NCI-H1092 (cell line): ENCODE measurements around the gene ARHGAP19.
"Not testable (repeated sequence)": the region's sequence is repeated elsewhere in the genome, so short reads cannot be mapped to it uniquely, and the experiment has no call there.

Experiments
- DNase-seq: peaks from one replicate; lab custom pipeline; 2025; lab: John Stamatoyannopoulos, UW

Gene ARHGAP19

GRCh38 chr10:97279121-97279815, 13.2 kb downstream of the ARHGAP19 start:
- DNase-seq: no peak

- DNase-seq: peak; percentile 8
Measured at GRCh38 chr10:97278491-97278989, 13.9 kb downstream of the ARHGAP19 start.

GRCh38 chr10:97277551-97277950, 14.9 kb downstream of the ARHGAP19 start:
- DNase-seq: no peak

GRCh38 chr10:97274828-97275227, 17.6 kb downstream of the ARHGAP19 start:
- no peak for DNase-seq

- DNase-seq: no peak
Measured at GRCh38 chr10:97273700-97274099, 18.7 kb downstream of the ARHGAP19 start.

GRCh38 chr10:97270523-97271154, 21.8 kb downstream of the ARHGAP19 start:
- no peak for DNase-seq

GRCh38 chr10:97267671-97268070, 24.8 kb downstream of the ARHGAP19 start:
- no peak for DNase-seq

GRCh38 chr10:97265095-97265494, 27.3 kb downstream of the ARHGAP19 start:
- not testable (repeated sequence) for DNase-seq

GRCh38 chr10:97263971-97264370, 28.5 kb downstream of the ARHGAP19 start:
- DNase-seq: no peak

- no peak for DNase-seq
Measured at GRCh38 chr10:97261656-97262055, 30.8 kb downstream of the ARHGAP19 start.

GRCh38 chr10:97261183-97261582, 31.3 kb downstream of the ARHGAP19 start:
- no peak for DNase-seq

- DNase-seq: no peak
Measured at GRCh38 chr10:97259119-97259518, 33.3 kb downstream of the ARHGAP19 start.

- no peak for DNase-seq
Measured at GRCh38 chr10:97256356-97256755, 36.1 kb downstream of the ARHGAP19 start.

GRCh38 chr10:97255512-97256293, 36.7 kb downstream of the ARHGAP19 start:
- DNase-seq: no peak

- DNase-seq: no peak
Measured at GRCh38 chr10:97254694-97255093, 37.7 kb downstream of the ARHGAP19 start.

GRCh38 chr10:97250952-97251351, 41.5 kb downstream of the ARHGAP19 start:
- DNase-seq: no peak

GRCh38 chr10:97243836-97244235, 48.6 kb downstream of the ARHGAP19 start:
- no peak for DNase-seq

GRCh38 chr10:97238855-97239254, 53.6 kb downstream of the ARHGAP19 start:
- no peak for DNase-seq

GRCh38 chr10:97235353-97235752, 57.1 kb downstream of the ARHGAP19 start:
- no peak for DNase-seq

- DNase-seq: peak; percentile 25
Measured at GRCh38 chr10:97234400-97234799, 58.0 kb downstream of the ARHGAP19 start.

GRCh38 chr10:97230146-97230545, 62.3 kb downstream of the ARHGAP19 start:
- no peak for DNase-seq

GRCh38 chr10:97229322-97230015, 63.0 kb downstream of the ARHGAP19 start:
- no peak for DNase-seq
